Gastroesophageal sphincter (tissue), 4 donors: ENCODE measurements around the gene NUDT15. TPM values are rescaled to one million over a fixed set of nuclear protein-coding genes. Genes with fewer than 3 reads are reported as not detected.

ENCODE experiments used
- ATAC-seq: fragments of 150-250 bp; one replicate; pipeline ENCODE4 v1.9.1; 2016; ENCODE audit warnings: mild to moderate bottlenecking, moderate library complexity
- H3K27ac ChIP-seq, 4 donors: fragments of 200-600 bp; sonication (generic) in 3 of 4; 1 replicate in 3 of 4; 2 replicates in 1 of 4; pipeline ENCODE4 v1.5.1; 2016 to 2019
- H3K27me3 ChIP-seq: fragments of 200-600 bp; sonication (generic); one replicate; pipeline ENCODE4 v1.5.1; 2019
- H3K36me3 ChIP-seq, 2 donors: fragments of 200-600 bp; sonication (generic); one replicate each; pipeline ENCODE4 v1.5.1; 2019; ENCODE audit warnings: control low read depth in 1 of 2
- H3K4me1 ChIP-seq, 3 donors: fragments of 200-600 bp; sonication (generic); 1 replicate in 2 of 3; 2 replicates in 1 of 3; pipeline ENCODE4 v1.5.1; 2016 to 2019; ENCODE audit warnings: control low read depth in 2 of 3
- H3K4me3 ChIP-seq, 2 donors: fragments of 200-600 bp; sonication (generic); one replicate each; pipeline ENCODE4 v1.5.1; 2019; ENCODE audit warnings: mild to moderate bottlenecking in 1 of 2, moderate library complexity in 1 of 2
- H3K9me3 ChIP-seq, 3 donors: fragments of 200-600 bp; sonication (generic); one replicate each; pipeline ENCODE4 v1.5.1; 2017 to 2019; ENCODE audit warnings: control low read depth in 2 of 3
- CTCF ChIP-seq, 4 experiments: fragments of 200-600 bp in 2 of 4; fragments of 450-650 bp in 2 of 4; sonication (generic) in 1 of 4; IDR thresholded peaks; one replicate each; pipeline ENCODE4 v1.5.1; 2017 to 2019; ENCODE audit warnings: antibody characterized with exemption in 4 of 4, mild to moderate bottlenecking in 2 of 4, moderate library complexity in 2 of 4
- EP300 ChIP-seq: sonication (generic); formaldehyde crosslinking; IDR thresholded peaks from one replicate; pipeline ENCODE4 v1.6.1; 2017; ENCODE audit warnings: antibody characterized with exemption, mild to moderate bottlenecking
- POLR2A ChIP-seq, 2 donors: fragments of 450-650 bp; IDR thresholded peaks; one replicate each; pipeline ENCODE4 v1.6.1; 2017; ENCODE audit warnings: antibody characterized with exemption in 2 of 2, mild to moderate bottlenecking in 2 of 2, moderate library complexity in 1 of 2
- POLR2AphosphoS5 ChIP-seq: sonication (generic); formaldehyde crosslinking; IDR thresholded peaks from one replicate; pipeline ENCODE4 v1.6.1; 2017; ENCODE audit warnings: antibody characterized with exemption
- WGBS, 2 donors: methylation state at CpG; one replicate each; pipeline ENCODE4 v1.1.5; 2018; ENCODE audit warnings: low coverage in 1 of 2; 5-methylcytosine and 5-hydroxymethylcytosine counted together
- total RNA-seq, 4 donors: library from RNA; depleted of rRNA; stranded (reverse); fragments of >200 nt; gene quantifications; one replicate each; pipeline ENCODE4 v1.1.0, GENCODE V29; 2016

The NUDT15 gene
- total RNA-seq, 4 donors from 2014 or later, result 6.1 to 7.5 (median 7.4) TPM

- Histone ChIP-seq H3K27ac (no peak overlapping the region), H3K4me1 (peaks cover 6 to 22% (median 6%) of the 10 kb centered on the region in 3 donors), H3K27me3 (no peaks in the 10 kb centered on the region), H3K36me3 (no peaks in the 10 kb centered on the region), H3K9me3 (no peaks in the 10 kb centered on the region), H3K4me3 (no peak overlapping the region)
- no peak for ATAC-seq
- TF ChIP-seq CTCF (IDR thresholded peaks at IDR 0.05) (no peak), EP300 (no peak), POLR2A (IDR thresholded peaks at IDR 0.05) (no peak), POLR2AphosphoS5 (no peak)
- WGBS, 2 donors, result 89% methylated on average over 2 of the region's 2 CpGs; no CpG with 5 or more reads in 1 of the 2 donors
These were observed 33.3 kb upstream of the NUDT15 start for GRCh38 chr13:48004201-48004600.

DNA sequence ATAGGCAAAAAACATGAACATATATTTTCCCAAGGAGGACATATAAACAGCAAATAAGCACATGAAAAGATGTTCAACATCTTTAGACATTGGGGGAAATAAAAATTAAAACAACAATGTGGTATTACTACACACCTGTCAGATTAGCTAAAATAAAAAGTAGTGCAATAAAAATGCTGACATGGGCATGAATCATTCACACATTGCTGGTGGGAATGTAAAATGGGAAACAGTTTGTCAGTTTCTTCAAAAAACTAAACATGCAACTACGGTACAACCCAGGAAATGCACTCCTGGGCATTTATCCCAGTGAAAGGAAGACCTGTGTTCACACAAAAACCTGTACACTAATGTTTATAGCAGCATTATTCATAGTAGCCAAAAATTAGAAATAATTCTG is 31.1 kb upstream of the NUDT15 start:
- WGBS, 2 donors, result 50 to 67% methylated on average over 1 of the region's 1 CpG
- no peak for ATAC-seq
- H3K9me3 ChIP-seq, result no peaks in the 10 kb centered on the region
- no peak for TF ChIP-seq POLR2AphosphoS5
- peaks cover 0 to 9% (median 0%) of the 10 kb centered on the region in 3 donors for H3K4me1 ChIP-seq
- no peak overlapping the region for H3K27ac ChIP-seq
- no peaks in the 10 kb centered on the region for H3K27me3 ChIP-seq
- no peak overlapping the region for H3K4me3 ChIP-seq
- no peaks in the 10 kb centered on the region for H3K36me3 ChIP-seq

DNA sequence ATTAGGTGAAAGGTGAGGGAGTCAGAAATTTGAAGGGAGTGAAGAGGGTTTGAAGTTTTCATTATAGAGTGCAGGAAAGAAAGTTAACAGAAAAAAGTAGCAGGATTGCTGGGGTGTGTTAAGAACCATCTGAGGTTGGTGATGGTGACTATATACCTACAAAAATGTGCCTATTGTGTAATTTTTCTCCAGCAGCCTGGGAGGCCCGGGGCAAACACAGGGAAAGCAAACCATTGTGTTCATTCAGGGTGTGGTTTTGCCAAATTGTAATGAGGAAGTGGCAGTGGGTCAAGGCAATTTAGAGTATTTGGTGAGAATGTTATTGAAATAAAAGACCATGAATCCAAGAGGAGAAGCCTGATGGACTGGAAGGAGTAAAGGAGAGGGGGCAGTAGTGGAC is 28.2 kb upstream of the NUDT15 start:
- no peak for ATAC-seq
- TF ChIP-seq EP300, result no peak
- no peak for TF ChIP-seq POLR2A (IDR thresholded peaks at IDR 0.05)
- no peak for TF ChIP-seq CTCF (IDR thresholded peaks at IDR 0.05)
- TF ChIP-seq POLR2AphosphoS5, result no peak
- H3K9me3 ChIP-seq, result no peaks in the 10 kb centered on the region
- no peak overlapping the region for H3K27ac ChIP-seq
- no peaks in the 10 kb centered on the region for H3K36me3 ChIP-seq
- WGBS, 2 donors, result 43 to 82% methylated on average over 1 of the region's 1 CpG
- no peak overlapping the region for H3K4me3 ChIP-seq
- H3K27me3 ChIP-seq, result no peaks in the 10 kb centered on the region
- no peaks in the 10 kb centered on the region for H3K4me1 ChIP-seq

- TF ChIP-seq POLR2A (IDR thresholded peaks at IDR 0.05) (no peak), EP300 (no peak), POLR2AphosphoS5 (no peak), CTCF (IDR thresholded peaks at IDR 0.05) (no peak)
- H3K36me3 ChIP-seq, result no peaks in the 10 kb centered on the region
- 91 to 100% methylated on average over 1 to 3 of the region's 4 CpGs for WGBS, 2 donors
- no peak overlapping the region for H3K27ac ChIP-seq
- no peak overlapping the region for H3K4me3 ChIP-seq
- no peaks in the 10 kb centered on the region for H3K4me1 ChIP-seq
- H3K27me3 ChIP-seq, result no peaks in the 10 kb centered on the region
- no peaks in the 10 kb centered on the region for H3K9me3 ChIP-seq
- ATAC-seq, result no peak
These were observed 26.8 kb upstream of the NUDT15 start for GRCh38 chr13:48010698-48011097.

- Histone ChIP-seq H3K36me3 (no peaks in the 10 kb centered on the region), H3K4me1 (no peaks in the 10 kb centered on the region), H3K9me3 (no peaks in the 10 kb centered on the region), H3K4me3 (no peak overlapping the region), H3K27ac (no peak overlapping the region), H3K27me3 (no peaks in the 10 kb centered on the region)
- 100% methylated on average over 1 of the region's 1 CpG for WGBS, 2 donors
- ATAC-seq, result no peak
- no peak for TF ChIP-seq POLR2A (IDR thresholded peaks at IDR 0.05)
- TF ChIP-seq EP300, result no peak
- no peak for TF ChIP-seq POLR2AphosphoS5
- TF ChIP-seq CTCF (IDR thresholded peaks at IDR 0.05), result no peak
These were observed 24.9 kb upstream of the NUDT15 start for GRCh38 chr13:48012668-48013067.
